ENCODE results near the gene MTG2.

- TF ChIP-seq CTCF (IDR thresholded peaks at IDR 0.05) (no peak), POLR2A (IDR thresholded peaks at IDR 0.05) (no peak)
These were observed 63.6 kb downstream of the MTG2 start for GRCh38 chr20:62246431-62246830.

All from lower leg skin (tissue), 3 donors.